Upper lobe of right lung (tissue), 1 donor: ENCODE measurements around the gene KCNJ15. TPM values are rescaled to one million over a fixed set of nuclear protein-coding genes. Genes with fewer than 3 reads are reported as not detected.

Experiments used
- ATAC-seq: fragments of 200-7000 bp; cut with Tn5 transposase; one replicate; pipeline ENCODE4 v1.9.1; 2020; ENCODE audit warnings: mild to moderate bottlenecking, moderate library complexity
- DNase-seq: peaks from one replicate; pipeline ENCODE4 v3.0.0-alpha.2; 2020
- H3K27ac ChIP-seq: fragments of 200-600 bp; one replicate; pipeline ENCODE4 v1.8.0; 2022
- H3K27me3 ChIP-seq: fragments of 200-600 bp; one replicate; pipeline ENCODE4 v1.8.0; 2022; ENCODE audit warnings: mild to moderate bottlenecking
- H3K36me3 ChIP-seq: fragments of 200-600 bp; one replicate; pipeline ENCODE4 v1.8.0; 2022
- H3K4me1 ChIP-seq: fragments of 200-600 bp; one replicate; pipeline ENCODE4 v1.8.0; 2022
- H3K4me3 ChIP-seq: fragments of 200-600 bp; one replicate; pipeline ENCODE4 v1.8.0; 2022; ENCODE audit warnings: mild to moderate bottlenecking
- H3K9me3 ChIP-seq: fragments of 200-600 bp; one replicate; pipeline ENCODE4 v1.8.0; 2022
- CTCF ChIP-seq: fragments of 200-600 bp; IDR thresholded peaks from one replicate; pipeline ENCODE4 v1.8.0; 2022; ENCODE audit warnings: antibody characterized with exemption
- intact Hi-C: fragments of 100-400 bp; cut with DNase I; formaldehyde crosslinking; loops from one replicate; pipeline ENCODE4 v1.11.0; 2022
- total RNA-seq: library from RNA; stranded (reverse); fragmentation: NEBNext Ultra II Directional; extraction: Animal tissue kit (Norgen Biotek cat#: 25700); gene quantifications from one replicate; pipeline ENCODE4 v1.2.1, GENCODE V29; 2021
- donor health status: DM: no; HTN: yes; CAD: no; lungs with severe emphysema.

The KCNJ15 gene
- total RNA-seq, 1 donor from 2014 or later, result 80.1 TPM

GRCh38 chr21:38301321-38302214 is 44.8 kb downstream of the KCNJ15 start:
- H3K36me3 ChIP-seq, result no peaks in the 10 kb centered on the region
- H3K4me1 ChIP-seq, result peaks cover 34% of the 10 kb centered on the region
- H3K4me3 ChIP-seq, result no peak overlapping the region
- no peak overlapping the region for H3K27ac ChIP-seq
- no peaks in the 10 kb centered on the region for H3K27me3 ChIP-seq
- ATAC-seq, result no peak
- H3K9me3 ChIP-seq, result no peaks in the 10 kb centered on the region
- no peak for DNase-seq
- no peak for TF ChIP-seq CTCF
- intact Hi-C loops, result no loop called here

GRCh38 chr21:38303300-38303699 is 46.5 kb downstream of the KCNJ15 start:
- no peak for TF ChIP-seq CTCF
- ATAC-seq (peak; percentile 40), DNase-seq (no peak)
- Histone ChIP-seq H3K4me1 (peaks cover 36% of the 10 kb centered on the region), H3K27ac (no peak overlapping the region), H3K27me3 (no peaks in the 10 kb centered on the region), H3K36me3 (no peaks in the 10 kb centered on the region), H3K9me3 (no peaks in the 10 kb centered on the region), H3K4me3 (no peak overlapping the region)
- intact Hi-C loops, result no loop called here

- Histone ChIP-seq H3K36me3 (no peaks in the 10 kb centered on the region), H3K27me3 (no peaks in the 10 kb centered on the region), H3K4me1 (peaks cover 44% of the 10 kb centered on the region), H3K9me3 (no peaks in the 10 kb centered on the region), H3K4me3 (no peak overlapping the region), H3K27ac (peak overlapping the region; percentile 59)
- intact Hi-C loops, result no loop called here
- ATAC-seq (peak; percentile 27), DNase-seq (no peak)
- no peak for TF ChIP-seq CTCF
Measured at GRCh38 chr21:38306433-38307141, 49.8 kb downstream of the KCNJ15 start.

- H3K4me3 ChIP-seq, result no peak overlapping the region
Measured at GRCh38 chr21:38307771-38308531, 51.2 kb downstream of the KCNJ15 start.

More at GRCh38 chr21:38307771-38308531, 51.2 kb downstream of the KCNJ15 start:
- peak; percentile 8 for ATAC-seq
- H3K36me3 ChIP-seq, result no peaks in the 10 kb centered on the region
- peaks cover 47% of the 10 kb centered on the region for H3K4me1 ChIP-seq
- TF ChIP-seq CTCF, result no peak
- H3K27ac ChIP-seq, result peak overlapping the region; percentile 59
- no peak for DNase-seq
- H3K27me3 ChIP-seq, result no peaks in the 10 kb centered on the region
- H3K9me3 ChIP-seq, result no peaks in the 10 kb centered on the region
- intact Hi-C loops, result no loop called here
